ENCODE results near the gene LRRC19.

DNA sequence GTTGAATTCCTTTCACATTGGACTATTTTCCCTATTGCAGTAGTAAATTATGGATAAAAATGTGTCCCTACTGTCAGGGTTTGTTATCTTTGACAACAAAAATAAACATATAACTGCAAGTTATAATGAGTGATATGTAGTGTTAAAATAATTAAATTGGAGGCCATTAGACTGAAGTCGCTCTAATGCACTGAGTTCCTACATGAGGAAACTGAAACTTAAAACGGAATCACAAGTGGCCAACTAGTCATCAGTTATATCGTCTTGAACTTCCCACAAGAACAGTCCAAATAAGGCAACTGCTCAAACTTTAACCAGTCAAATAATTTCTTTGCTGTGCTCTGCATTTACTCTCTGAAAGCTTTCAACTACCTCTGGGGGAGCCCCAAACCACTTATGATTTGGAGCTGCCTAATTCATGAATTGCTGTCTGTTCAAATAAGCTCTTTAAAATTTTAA lies 51.4 kb downstream of the LRRC19 start:
- TF ChIP-seq, protein P1, sequence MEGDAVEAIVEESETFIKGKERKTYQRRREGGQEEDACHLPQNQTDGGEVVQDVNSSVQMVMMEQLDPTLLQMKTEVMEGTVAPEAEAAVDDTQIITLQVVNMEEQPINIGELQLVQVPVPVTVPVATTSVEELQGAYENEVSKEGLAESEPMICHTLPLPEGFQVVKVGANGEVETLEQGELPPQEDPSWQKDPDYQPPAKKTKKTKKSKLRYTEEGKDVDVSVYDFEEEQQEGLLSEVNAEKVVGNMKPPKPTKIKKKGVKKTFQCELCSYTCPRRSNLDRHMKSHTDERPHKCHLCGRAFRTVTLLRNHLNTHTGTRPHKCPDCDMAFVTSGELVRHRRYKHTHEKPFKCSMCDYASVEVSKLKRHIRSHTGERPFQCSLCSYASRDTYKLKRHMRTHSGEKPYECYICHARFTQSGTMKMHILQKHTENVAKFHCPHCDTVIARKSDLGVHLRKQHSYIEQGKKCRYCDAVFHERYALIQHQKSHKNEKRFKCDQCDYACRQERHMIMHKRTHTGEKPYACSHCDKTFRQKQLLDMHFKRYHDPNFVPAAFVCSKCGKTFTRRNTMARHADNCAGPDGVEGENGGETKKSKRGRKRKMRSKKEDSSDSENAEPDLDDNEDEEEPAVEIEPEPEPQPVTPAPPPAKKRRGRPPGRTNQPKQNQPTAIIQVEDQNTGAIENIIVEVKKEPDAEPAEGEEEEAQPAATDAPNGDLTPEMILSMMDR (conservative IDR thresholded peaks at IDR 0.05), result no peak
- no peak for TF ChIP-seq ZFX (IDR thresholded peaks at IDR 0.05)
